Renal cortical epithelial cell (primary cell): ENCODE data around the gene ZBTB25. TPM values are rescaled to one million over a fixed set of nuclear protein-coding genes. Genes with fewer than 3 reads are reported as not detected.

Experiments
- total RNA-seq: library from RNA; depleted of rRNA; stranded (reverse); fragments of >200 nt; gene quantifications from 2 replicates; pipeline ENCODE4 v1.2.3, GENCODE V29; 2014

The ZBTB25 gene
- total RNA-seq, 1 donor from 2014 or later: 12.9 TPM

Other genes starting within 250 kb of the ZBTB25 start
- gene ESR2, start 209.5 kb downstream of the ZBTB25 start, total RNA-seq: 0.20 TPM in 1 of 2 replicates, not detected in the other
- gene MTHFD1, start 115.5 kb downstream of the ZBTB25 start, total RNA-seq: 79.0 and 84.5 TPM in 2 replicates
- 4.7 and 16.3 TPM in 2 replicates for gene AKAP5, start 38.3 kb downstream of the ZBTB25 start, total RNA-seq
- 57.5 and 101 TPM in 2 replicates for gene ZBTB1, start 932 bp upstream of the ZBTB25 start, total RNA-seq
- 25.0 and 44.2 TPM in 2 replicates for gene HSPA2, start 36.9 kb upstream of the ZBTB25 start, total RNA-seq
- gene PPP1R36, start 46.1 kb upstream of the ZBTB25 start, total RNA-seq: 1.7 and 2.6 TPM in 2 replicates
- 68.9 and 119 TPM in 2 replicates for gene PLEKHG3, start 200.6 kb upstream of the ZBTB25 start, total RNA-seq